NCI-H2029 treated with DMSO at 0.1 percent for 48 hours (cell line): Measurements from ENCODE around the gene PAK2.
"Not testable (repeated sequence)": the region's sequence is repeated elsewhere in the genome, so short reads cannot be mapped to it uniquely, and the experiment has no call there.

Source experiments
- DNase-seq: peaks from one replicate; lab custom pipeline; 2025; lab: John Stamatoyannopoulos, UW

The PAK2 gene

DNA sequence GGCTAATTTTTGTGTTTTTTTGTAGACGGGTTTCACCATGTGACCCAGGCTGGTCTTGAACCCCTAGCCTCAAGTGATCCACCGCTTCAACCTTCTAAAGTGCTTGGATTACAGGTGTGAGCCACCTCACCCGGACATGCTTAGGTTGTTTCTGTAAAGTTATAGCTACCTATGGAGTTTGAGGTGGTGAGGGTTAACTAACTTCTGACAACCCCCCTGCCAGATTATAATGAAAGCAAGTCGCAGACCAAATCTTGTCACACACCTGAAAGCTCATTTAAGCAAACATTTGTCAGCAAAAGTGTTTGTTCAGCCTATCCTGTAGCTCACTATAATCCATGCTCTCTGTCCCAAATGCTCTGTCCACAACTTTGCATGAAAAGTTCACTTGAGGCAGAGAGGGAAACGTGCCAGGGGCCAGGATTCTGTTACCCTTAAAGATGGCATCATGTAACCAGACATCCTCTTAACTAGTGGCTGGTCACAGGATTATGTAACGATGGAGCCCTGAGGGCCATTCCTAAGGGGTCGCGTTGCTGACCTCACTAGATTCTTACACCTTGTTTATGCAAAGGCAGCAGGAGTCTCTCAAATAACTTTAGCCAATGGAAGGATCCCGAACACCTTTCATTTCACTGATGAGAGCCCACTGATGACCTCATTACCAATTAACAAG lies 103.9 kb downstream of the PAK2 start:
- no peak for DNase-seq

DNA sequence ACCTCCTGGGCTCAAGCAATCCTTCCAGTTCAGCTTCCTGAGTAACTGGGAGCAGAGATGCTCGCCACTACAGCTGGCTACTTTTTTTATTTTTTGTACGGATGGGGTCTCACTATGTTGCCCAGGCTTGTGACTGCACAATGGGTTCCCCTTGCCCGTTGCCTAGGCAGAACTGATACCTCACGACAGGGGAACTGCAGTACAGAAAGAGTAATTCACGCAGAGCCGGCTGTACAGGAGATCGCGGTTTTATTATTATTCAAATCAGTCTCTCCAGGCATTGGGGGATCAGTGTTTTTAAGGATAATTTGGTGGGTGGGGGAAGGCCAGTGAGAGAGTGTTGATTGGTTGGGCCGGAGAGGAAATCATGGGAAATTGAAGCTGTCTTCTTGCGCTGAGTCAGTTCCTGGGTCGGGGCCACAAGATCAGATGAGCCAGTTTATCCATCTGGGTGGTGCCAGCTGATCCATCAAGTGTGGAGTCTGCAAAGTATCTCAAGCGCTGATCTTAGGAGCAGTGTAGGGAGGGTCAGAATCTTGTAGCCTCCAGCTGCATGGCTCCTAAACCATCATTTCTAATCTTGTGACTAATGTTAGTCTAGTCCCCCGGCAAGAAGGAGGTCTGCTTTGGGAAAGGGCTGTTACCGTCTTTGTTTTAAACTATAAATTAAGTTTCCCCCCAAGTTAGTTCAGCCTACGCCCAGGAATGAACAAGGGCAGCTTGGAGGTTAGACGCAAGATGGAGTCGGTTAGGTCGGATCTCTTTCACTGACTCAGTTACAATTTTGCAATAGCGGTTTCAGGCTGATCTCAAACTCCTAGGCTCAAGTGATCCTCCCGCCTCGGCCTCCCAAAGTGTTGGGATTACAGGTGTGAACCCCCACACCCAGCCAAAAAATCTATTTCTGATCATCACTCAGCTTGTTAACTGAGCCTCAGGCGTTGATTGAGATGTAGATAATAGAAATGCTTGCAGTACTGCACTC lies 104.9 kb downstream of the PAK2 start:
- DNase-seq, result not testable (repeated sequence)

DNA sequence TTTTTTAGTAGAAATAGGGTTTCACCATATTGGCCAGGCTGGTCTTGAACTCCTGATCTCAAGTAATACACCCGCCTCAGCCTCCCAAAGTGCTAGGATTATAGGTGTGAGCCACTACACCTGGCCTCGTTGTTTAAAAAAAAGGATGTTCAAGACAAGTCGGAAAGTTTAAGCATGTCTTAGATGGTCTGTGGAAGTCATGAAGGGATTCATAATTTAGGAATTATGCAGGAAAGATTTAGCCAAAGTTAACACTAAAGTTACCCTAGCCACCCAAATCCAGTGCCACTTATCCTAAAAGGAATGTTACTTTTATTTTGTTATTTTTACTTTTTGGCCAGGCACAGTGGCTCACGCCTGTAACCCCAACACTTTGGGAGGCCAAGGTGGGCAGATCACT lies 108.7 kb downstream of the PAK2 start:
- not testable (repeated sequence) for DNase-seq

DNA sequence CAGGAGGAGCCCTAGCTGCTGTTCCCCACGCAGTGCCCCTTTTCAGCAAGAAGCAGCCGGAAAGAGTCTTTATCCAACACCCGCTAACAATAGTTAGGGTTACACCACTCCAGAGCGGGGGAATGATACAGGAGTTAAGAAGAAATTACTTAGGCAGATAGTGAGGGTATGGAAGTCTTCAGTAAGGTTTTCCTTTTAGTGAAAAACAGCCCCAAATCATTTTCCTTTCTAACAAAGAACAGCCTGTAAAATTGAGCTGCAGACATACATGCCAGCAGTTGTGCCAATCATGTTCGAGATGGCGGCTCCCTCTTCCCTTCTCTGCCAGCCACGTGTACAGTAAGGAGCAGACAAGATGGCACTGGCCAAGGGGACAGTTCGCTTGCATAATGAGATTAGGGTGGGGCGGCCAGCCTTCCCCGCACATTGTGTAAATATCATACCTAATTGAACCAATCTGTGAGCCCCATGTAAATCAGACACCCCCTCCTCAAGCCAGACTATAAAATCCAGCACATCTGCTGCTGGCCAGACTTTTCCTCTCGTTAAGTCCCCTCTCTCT lies 109.6 kb downstream of the PAK2 start:
- no peak for DNase-seq

DNA sequence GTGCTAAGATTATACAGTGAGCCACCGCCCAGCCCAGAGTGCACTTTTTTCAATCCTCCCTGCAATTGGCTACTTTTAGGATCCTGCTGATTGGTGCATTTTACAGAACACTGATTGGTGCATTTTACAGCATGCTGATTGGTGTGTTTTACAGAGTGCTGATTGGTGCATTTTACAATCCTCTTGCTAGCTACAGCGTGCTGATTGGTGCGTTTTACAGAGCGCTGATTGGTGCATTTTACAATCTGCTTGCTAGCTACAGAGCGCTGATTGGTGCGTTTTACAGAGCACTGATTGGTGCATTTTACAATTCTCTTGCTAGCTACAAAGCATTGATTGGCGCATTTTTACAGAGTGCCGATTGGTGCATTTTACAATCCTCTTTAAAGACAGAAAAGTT lies 123.3 kb downstream of the PAK2 start:
- DNase-seq, result not testable (repeated sequence)

DNA sequence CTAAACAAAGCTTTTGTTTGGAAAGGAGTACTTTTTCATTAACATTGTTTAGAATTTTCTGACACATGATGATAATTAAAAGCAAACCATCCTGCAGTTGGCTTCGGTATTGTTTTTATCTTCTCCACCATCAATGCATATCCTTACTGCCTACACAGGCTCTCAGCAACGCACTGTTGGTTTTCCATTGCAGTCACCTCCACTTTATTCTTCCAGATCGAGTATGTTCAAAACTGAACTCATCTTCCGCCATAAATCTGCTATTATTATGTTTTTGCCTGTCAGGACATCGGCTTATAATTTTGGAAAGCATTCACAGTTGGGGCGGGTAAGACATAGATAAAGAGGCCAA lies 127.5 kb downstream of the PAK2 start:
- no peak for DNase-seq

DNA sequence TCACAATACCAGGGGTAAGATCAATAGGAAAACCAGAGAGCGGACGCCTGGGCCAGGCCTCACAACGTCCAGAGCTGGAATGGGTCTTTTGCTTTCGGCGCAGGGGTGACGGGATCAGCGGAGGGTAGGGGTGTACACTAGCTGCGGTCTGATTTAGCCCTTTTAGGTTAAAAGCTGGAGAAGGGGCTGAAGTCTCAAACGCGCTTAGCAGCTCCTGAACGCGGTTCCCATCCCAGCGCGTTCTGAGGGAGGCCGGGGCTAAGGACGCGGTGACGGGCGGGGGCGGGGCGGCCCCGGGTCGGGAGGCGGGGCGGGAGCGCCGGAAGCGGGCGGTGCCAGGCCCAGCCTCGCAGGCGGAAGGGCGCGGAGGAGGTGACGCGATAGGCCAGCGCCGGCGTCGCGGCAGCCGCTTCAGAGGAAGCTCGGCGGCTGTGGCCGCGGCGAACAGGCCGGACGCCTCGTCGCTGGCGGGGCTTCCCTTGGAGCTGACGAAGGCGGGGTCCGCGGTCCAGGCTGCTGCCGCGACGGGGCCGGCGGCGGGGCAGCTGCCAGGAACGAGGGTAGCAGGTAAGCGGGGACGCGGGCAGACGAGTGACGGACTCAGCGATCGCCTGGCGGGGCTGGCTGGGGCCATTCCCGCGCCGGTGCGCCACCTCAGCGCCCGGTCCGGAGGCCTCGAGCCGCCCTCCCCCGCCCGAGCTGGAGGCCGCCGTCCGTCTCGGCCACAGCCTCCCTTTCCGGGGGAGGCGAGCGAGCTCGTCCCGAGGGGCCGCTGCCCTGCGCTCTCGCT lies 128.0 kb downstream of the PAK2 start, which contains the start of gene SENP5:
Gene SENP5 (plus strand): TSS at position 414 of the 790 bp plus-strand sequence. CDS start 17,262 bp downstream, outside the sequence.
- DNase-seq, result peak; percentile 69

DNA sequence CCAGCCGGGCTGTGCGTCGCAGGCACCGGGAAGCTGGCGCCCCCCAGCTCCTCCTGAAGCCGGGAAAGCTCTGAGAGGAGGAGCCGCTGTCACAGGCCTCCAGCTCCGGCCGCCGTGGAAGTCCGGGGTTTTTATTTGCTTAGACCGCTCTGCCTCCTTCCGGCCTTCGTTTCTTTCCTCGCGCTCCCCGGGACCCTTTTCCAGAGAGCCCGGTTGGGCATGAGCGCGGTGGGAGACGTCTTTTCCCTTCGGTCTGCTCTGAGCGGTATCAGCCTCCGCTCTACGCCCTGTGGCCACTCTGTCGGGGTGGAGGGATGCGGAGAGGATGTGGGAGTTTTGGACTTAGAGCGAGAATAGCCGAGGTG lies 128.6 kb downstream of the PAK2 start:
- no peak for DNase-seq

DNA sequence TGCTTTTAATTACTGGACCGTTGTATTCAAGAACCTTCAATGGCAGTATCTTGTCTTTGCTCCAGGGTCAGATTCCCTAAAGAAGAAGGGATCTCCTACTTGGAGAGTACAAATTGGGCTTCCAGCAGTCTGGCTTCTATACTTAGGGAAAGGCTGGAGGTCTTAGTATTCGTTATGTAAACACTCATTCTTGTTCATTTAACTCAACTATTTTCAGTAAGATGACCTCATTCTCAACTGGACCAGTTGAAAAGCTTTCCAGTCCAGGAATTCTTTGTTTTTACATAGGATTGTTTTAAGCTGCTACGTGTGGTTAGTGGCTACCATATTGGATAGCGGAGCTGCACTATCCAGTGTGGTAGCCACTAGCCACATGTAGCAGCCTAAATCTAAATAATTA lies 132.7 kb downstream of the PAK2 start:
- DNase-seq, result no peak

DNA sequence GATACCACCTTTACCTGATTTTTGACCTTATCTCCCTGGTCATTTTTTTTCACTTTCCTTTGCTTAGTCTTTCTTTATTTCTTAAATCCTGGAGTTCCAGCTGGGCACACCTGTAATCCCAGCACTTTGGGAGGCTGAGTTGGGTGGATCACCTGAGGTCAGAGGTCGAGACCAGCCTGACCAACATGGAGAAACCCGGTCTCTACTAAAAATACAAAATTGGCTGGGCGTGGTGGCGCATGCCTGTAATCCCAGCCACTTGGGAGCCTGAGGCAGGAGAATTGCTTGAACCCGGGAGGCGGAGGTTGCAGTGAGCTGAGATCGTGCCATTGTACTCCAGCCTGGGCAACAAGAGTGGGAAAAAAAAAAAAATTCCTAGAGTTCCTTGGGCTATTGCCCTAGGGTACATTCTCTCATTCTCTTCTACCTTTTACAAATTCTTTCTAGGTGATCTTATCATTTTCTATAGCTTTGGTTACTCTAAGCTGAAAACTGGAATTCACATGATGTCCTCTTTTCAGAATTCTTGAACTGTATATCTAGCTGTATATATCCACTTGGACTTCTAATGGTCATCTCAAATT lies 134.9 kb downstream of the PAK2 start:
- not testable (repeated sequence) for DNase-seq

DNA sequence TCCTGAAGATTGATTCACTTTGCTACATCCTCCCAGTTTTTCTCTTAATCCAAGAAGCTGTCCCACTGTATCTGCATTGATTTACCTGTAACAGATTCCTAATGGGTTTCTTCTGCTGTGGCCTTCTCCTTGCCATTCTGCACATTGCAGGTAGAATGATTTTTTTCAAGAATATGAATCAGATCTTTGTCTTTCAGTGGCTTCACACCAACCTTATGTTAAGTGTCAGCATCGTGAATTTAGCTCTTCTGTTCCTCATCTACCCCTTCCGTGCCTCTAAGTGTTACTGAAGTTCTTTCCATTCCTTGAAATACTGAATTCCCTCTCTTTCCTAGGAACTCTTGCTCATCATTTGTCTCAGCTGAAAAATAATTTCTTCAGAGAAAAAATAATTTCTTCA lies 135.6 kb downstream of the PAK2 start:
- DNase-seq, result no peak
